Liver (tissue), 9 donors: ENCODE results near the gene IL11RA. TPM values are rescaled to one million over a fixed set of nuclear protein-coding genes. Genes with fewer than 3 reads are reported as not detected.

Source experiments
- DNase-seq: peaks from one replicate; pipeline ENCODE4 v3.0.0-alpha.2; 2017; ENCODE audit warnings: low spot score
- H3K27ac ChIP-seq, 2 donors: one replicate each; pipeline ENCODE4 v1.7.0; 2013; ENCODE audit warnings: inconsistent platforms in 2 of 2, low read length in 2 of 2, control low read depth in 1 of 2, low read depth in 1 of 2, mild to moderate bottlenecking in 1 of 2
- H3K27me3 ChIP-seq, 4 donors: one replicate each; pipeline versions ENCODE4 v1.6.1 to v1.7.0; 2013; ENCODE audit warnings: low read length in 3 of 4, inconsistent platforms in 1 of 4, mild to moderate bottlenecking in 1 of 4, moderate library complexity in 1 of 4; ENCODE audit not compliant: control insufficient read depth in 4 of 4, insufficient read depth in 4 of 4
- H3K36me3 ChIP-seq, 4 donors: one replicate each; pipeline versions ENCODE4 v1.6.1 to v1.7.0; 2013; ENCODE audit warnings: low read length in 3 of 4, mild to moderate bottlenecking in 3 of 4, low read depth in 1 of 4, moderate library complexity in 1 of 4; ENCODE audit not compliant: control insufficient read depth in 4 of 4, insufficient read depth in 3 of 4
- H3K4me1 ChIP-seq, 4 donors: one replicate each; pipeline versions ENCODE4 v1.6.1 to v1.7.0; 2013; ENCODE audit warnings: low read length in 3 of 4, mild to moderate bottlenecking in 3 of 4, moderate library complexity in 1 of 4; ENCODE audit not compliant: control insufficient read depth in 4 of 4, insufficient read depth in 4 of 4
- H3K4me3 ChIP-seq, 3 donors: one replicate each; pipeline versions ENCODE4 v1.6.1 to v1.7.0; 2013; ENCODE audit warnings: low read length in 3 of 3, control low read depth in 1 of 3, low read depth in 1 of 3, mild to moderate bottlenecking in 1 of 3
- H3K9ac ChIP-seq, 2 donors: one replicate each; pipeline ENCODE4 v1.7.0; 2013; ENCODE audit warnings: low read length in 2 of 2, mild to moderate bottlenecking in 2 of 2, moderate library complexity in 2 of 2, control low read depth in 1 of 2, low read depth in 1 of 2
- H3K9me3 ChIP-seq, 4 donors: one replicate each; pipeline versions ENCODE4 v1.6.1 to v1.7.0; 2013; ENCODE audit warnings: low read length in 3 of 4; ENCODE audit not compliant: control insufficient read depth in 4 of 4
- EGR1 ChIP-seq, 2 donors: IDR thresholded peaks; 2 replicates each; pipeline ENCODE4 v1.6.1; 2016 to 2018; ENCODE audit warnings: antibody characterized with exemption in 2 of 2, low read depth in 2 of 2
- FOXA1 ChIP-seq: IDR thresholded peaks from 2 replicates; pipeline ENCODE4 v1.6.1; 2016; ENCODE audit warnings: antibody characterized with exemption
- FOXA2 ChIP-seq: IDR thresholded peaks from 2 replicates; pipeline ENCODE4 v1.6.1; 2016; ENCODE audit warnings: antibody characterized with exemption
- GABPA ChIP-seq, 2 donors: IDR thresholded peaks in 1 of 2; conservative IDR thresholded peaks in 1 of 2; 2 replicates each; pipeline ENCODE4 v1.6.1; 2016; ENCODE audit warnings: antibody characterized with exemption in 2 of 2, mild to moderate bottlenecking in 1 of 2, moderate library complexity in 1 of 2
- HNF4A ChIP-seq, 2 donors: conservative IDR thresholded peaks; 2 replicates each; pipeline ENCODE4 v1.6.1; 2016; ENCODE audit warnings: antibody characterized with exemption in 2 of 2, mild to moderate bottlenecking in 2 of 2
- HNF4G ChIP-seq: IDR thresholded peaks from 2 replicates; pipeline ENCODE4 v1.6.1; 2016; ENCODE audit warnings: antibody characterized with exemption
- JUND ChIP-seq, 2 donors: IDR thresholded peaks; 2 replicates each; pipeline ENCODE4 v1.6.1; 2016; ENCODE audit warnings: antibody characterized with exemption in 2 of 2
- NR2F2 ChIP-seq: IDR thresholded peaks from 2 replicates; pipeline ENCODE4 v1.6.1; 2016; ENCODE audit warnings: antibody characterized with exemption
- RAD21 ChIP-seq, 2 donors: IDR thresholded peaks; 2 replicates each; pipeline ENCODE4 v1.6.1; 2016; ENCODE audit warnings: antibody characterized with exemption in 2 of 2, mild to moderate bottlenecking in 2 of 2
- RXRA ChIP-seq, 2 donors: IDR thresholded peaks; 2 replicates each; pipeline ENCODE4 v1.6.1; 2017 to 2018; ENCODE audit warnings: antibody characterized with exemption in 2 of 2, mild to moderate bottlenecking in 1 of 2
- SP1 ChIP-seq: IDR thresholded peaks from 2 replicates; pipeline ENCODE4 v1.6.1; 2018; ENCODE audit warnings: antibody characterized with exemption, mild to moderate bottlenecking
- TAF1 ChIP-seq: conservative IDR thresholded peaks from 2 replicates; pipeline ENCODE4 v1.6.1; 2016; ENCODE audit warnings: antibody characterized with exemption, mild to moderate bottlenecking
- YY1 ChIP-seq: IDR thresholded peaks from 2 replicates; pipeline ENCODE4 v1.6.1; 2016; ENCODE audit warnings: antibody characterized with exemption, mild to moderate bottlenecking
- WGBS: extraction: QIAGEN DNeasy Blood & Tissue Kit; methylation state at CpG from one replicate; pipeline ENCODE4 v1.1.7; 2013; 5-methylcytosine and 5-hydroxymethylcytosine counted together
- polyA plus RNA-seq, 2 donors: library from polyadenylated mRNA; stranded (reverse) in 1 of 2; unstranded in 1 of 2; fragments of 200-250 nt in 1 of 2; fragments of >200 nt in 1 of 2; fragmentation: Nextera tagmentation in 1 of 2; extraction: Ambion mirVana in 1 of 2; gene quantifications; one replicate each; pipeline versions ENCODE4 v1.2.1 to v1.2.3, GENCODE V29; 2013 to 2015
- total RNA-seq, 2 donors: library from RNA; depleted of rRNA; stranded (reverse); fragments of >200 nt; gene quantifications; one replicate each; pipeline ENCODE4 v1.2.3, GENCODE V29; 2014
- TF ChIP-seq, protein P1 (sequence below): fragments of 150-350 bp; IDR thresholded peaks from 2 replicates; pipeline ENCODE4 v1.5.1; 2017; ENCODE audit warnings: improper control_type of control experiment, low read depth, low read length; ENCODE audit not compliant: missing input control
- TF ChIP-seq, protein P2 (sequence below): IDR thresholded peaks from 2 replicates; pipeline ENCODE4 v1.6.1; 2016; ENCODE audit warnings: antibody characterized with exemption
- TF ChIP-seq, protein P3 (sequence below): IDR thresholded peaks from 2 replicates; pipeline ENCODE4 v1.6.1; 2016; ENCODE audit warnings: antibody characterized with exemption
- TF ChIP-seq, protein P4 (sequence below): IDR thresholded peaks from 2 replicates; pipeline ENCODE4 v1.6.1; 2016; ENCODE audit warnings: antibody characterized with exemption, mild to moderate bottlenecking
- TF ChIP-seq, protein P5 (sequence below): IDR thresholded peaks from 2 replicates; pipeline ENCODE4 v1.6.1; 2016; ENCODE audit warnings: antibody characterized with exemption
- donor health status: healthy.
- donor health status: healthy.
- donor health status: healthy.
- donor health status: healthy.
- donor health status: healthy.

Gene IL11RA
- total and polyA plus RNA-seq, 4 donors, result 10.0 to 35.3 (median 14.7) TPM

DNA sequence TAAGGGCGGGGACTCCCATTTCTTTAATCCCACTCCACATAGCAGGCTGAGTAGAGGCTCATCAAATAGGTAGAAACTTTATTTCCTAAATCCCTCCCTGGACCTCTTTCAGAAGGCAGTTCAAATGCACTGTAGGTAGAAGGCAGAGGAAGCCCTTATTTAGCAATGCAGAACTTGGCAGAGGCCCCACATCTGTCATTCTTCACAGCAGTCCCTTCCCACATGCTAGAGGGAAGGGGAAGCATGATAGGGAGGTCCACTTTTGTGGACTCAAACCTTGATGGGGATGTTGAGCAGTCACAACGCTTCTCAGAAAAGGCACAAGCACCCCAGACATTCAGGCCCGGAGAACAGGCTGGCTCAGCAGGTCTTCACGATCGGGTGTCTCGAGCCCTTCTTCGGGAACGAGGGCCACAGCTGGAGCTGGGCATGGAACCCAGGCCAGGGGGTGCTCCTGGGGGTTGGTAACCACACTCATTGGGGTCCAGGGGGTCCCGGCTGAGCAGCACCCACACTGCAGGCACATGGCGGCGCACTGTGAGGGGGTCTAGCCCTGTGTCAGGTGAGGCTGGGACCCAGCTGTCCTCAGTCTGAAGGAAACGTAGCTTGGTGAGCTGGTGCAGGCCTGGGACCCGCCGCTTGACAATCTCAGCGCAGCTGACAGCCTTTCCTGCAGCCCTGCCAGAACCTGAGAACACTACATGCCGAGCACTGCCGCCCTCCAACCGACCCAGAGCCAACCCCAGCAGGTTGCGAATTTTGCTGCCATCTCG is 41.4 kb upstream of the IL11RA start:
- Histone ChIP-seq H3K9me3 (no peaks in the 10 kb centered on the region), H3K4me1 (peaks cover 14 to 30% (median 27%) of the 10 kb centered on the region in 4 donors), H3K9ac (peak overlapping the region in 1 of 2 donors; percentile 87), H3K4me3 (peak overlapping the region in 2 of 3 donors; percentile 87 to 95), H3K36me3 (peaks cover 0 to 13% (median under 1%) of the 10 kb centered on the region in 4 donors), H3K27ac (peak overlapping the region; percentile 81 to 90), H3K27me3 (no peaks in the 10 kb centered on the region)
- TF ChIP-seq HNF4A (conservative IDR thresholded peaks at IDR 0.05), result no peak
- no peak for TF ChIP-seq FOXA1
- TF ChIP-seq, protein P1, sequence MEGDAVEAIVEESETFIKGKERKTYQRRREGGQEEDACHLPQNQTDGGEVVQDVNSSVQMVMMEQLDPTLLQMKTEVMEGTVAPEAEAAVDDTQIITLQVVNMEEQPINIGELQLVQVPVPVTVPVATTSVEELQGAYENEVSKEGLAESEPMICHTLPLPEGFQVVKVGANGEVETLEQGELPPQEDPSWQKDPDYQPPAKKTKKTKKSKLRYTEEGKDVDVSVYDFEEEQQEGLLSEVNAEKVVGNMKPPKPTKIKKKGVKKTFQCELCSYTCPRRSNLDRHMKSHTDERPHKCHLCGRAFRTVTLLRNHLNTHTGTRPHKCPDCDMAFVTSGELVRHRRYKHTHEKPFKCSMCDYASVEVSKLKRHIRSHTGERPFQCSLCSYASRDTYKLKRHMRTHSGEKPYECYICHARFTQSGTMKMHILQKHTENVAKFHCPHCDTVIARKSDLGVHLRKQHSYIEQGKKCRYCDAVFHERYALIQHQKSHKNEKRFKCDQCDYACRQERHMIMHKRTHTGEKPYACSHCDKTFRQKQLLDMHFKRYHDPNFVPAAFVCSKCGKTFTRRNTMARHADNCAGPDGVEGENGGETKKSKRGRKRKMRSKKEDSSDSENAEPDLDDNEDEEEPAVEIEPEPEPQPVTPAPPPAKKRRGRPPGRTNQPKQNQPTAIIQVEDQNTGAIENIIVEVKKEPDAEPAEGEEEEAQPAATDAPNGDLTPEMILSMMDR, result no peak
- TF ChIP-seq, protein P2, sequence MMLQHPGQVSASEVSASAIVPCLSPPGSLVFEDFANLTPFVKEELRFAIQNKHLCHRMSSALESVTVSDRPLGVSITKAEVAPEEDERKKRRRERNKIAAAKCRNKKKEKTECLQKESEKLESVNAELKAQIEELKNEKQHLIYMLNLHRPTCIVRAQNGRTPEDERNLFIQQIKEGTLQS, result no peak
- TF ChIP-seq TAF1, result no peak
- TF ChIP-seq FOXA2, result no peak
- no peak for TF ChIP-seq RXRA (IDR thresholded peaks at IDR 0.05)
- no peak for TF ChIP-seq JUND (IDR thresholded peaks at IDR 0.05)
- TF ChIP-seq EGR1 (IDR thresholded peaks at IDR 0.05; ENCODE audit: low read depth in 2 of 2), result no peak
- TF ChIP-seq, protein P3, sequence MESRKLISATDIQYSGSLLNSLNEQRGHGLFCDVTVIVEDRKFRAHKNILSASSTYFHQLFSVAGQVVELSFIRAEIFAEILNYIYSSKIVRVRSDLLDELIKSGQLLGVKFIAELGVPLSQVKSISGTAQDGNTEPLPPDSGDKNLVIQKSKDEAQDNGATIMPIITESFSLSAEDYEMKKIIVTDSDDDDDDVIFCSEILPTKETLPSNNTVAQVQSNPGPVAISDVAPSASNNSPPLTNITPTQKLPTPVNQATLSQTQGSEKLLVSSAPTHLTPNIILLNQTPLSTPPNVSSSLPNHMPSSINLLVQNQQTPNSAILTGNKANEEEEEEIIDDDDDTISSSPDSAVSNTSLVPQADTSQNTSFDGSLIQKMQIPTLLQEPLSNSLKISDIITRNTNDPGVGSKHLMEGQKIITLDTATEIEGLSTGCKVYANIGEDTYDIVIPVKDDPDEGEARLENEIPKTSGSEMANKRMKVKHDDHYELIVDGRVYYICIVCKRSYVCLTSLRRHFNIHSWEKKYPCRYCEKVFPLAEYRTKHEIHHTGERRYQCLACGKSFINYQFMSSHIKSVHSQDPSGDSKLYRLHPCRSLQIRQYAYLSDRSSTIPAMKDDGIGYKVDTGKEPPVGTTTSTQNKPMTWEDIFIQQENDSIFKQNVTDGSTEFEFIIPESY, result no peak
- TF ChIP-seq YY1, result no peak
- TF ChIP-seq, protein P4, sequence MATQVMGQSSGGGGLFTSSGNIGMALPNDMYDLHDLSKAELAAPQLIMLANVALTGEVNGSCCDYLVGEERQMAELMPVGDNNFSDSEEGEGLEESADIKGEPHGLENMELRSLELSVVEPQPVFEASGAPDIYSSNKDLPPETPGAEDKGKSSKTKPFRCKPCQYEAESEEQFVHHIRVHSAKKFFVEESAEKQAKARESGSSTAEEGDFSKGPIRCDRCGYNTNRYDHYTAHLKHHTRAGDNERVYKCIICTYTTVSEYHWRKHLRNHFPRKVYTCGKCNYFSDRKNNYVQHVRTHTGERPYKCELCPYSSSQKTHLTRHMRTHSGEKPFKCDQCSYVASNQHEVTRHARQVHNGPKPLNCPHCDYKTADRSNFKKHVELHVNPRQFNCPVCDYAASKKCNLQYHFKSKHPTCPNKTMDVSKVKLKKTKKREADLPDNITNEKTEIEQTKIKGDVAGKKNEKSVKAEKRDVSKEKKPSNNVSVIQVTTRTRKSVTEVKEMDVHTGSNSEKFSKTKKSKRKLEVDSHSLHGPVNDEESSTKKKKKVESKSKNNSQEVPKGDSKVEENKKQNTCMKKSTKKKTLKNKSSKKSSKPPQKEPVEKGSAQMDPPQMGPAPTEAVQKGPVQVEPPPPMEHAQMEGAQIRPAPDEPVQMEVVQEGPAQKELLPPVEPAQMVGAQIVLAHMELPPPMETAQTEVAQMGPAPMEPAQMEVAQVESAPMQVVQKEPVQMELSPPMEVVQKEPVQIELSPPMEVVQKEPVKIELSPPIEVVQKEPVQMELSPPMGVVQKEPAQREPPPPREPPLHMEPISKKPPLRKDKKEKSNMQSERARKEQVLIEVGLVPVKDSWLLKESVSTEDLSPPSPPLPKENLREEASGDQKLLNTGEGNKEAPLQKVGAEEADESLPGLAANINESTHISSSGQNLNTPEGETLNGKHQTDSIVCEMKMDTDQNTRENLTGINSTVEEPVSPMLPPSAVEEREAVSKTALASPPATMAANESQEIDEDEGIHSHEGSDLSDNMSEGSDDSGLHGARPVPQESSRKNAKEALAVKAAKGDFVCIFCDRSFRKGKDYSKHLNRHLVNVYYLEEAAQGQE, result no peak
- TF ChIP-seq RAD21 (IDR thresholded peaks at IDR 0.05), result no peak
- TF ChIP-seq, protein P5, sequence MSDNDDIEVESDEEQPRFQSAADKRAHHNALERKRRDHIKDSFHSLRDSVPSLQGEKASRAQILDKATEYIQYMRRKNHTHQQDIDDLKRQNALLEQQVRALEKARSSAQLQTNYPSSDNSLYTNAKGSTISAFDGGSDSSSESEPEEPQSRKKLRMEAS, result no peak
- TF ChIP-seq GABPA (IDR thresholded peaks at IDR 0.05 in 1 of 2, conservative IDR thresholded peaks at IDR 0.05 in 1 of 2), result no peak
- no peak for TF ChIP-seq HNF4G
- no peak for TF ChIP-seq SP1
- TF ChIP-seq NR2F2, result no peak
- DNase-seq, result no peak
- WGBS, result 96% methylated on average over 20 of the region's 20 CpGs
